K562 (cell line): ENCODE results near the gene SCIN. TPM values are rescaled to one million over a fixed set of nuclear protein-coding genes. Genes with fewer than 3 reads are reported as not detected.
A peak's percentile ranks its signal among the peaks of the same experiment; 100 is the strongest.

Experiments used
- ELK1 ChIP-seq: sonication (generic); formaldehyde crosslinking; IDR thresholded peaks from 2 replicates; pipeline ENCODE4 v1.8.1; 2022; ENCODE audit warnings: missing genetic modification reagents
- LCOR ChIP-seq: sonication (generic); formaldehyde crosslinking; IDR thresholded peaks from 2 replicates; pipeline ENCODE4 v1.8.0; 2022; ENCODE audit warnings: mild to moderate bottlenecking, missing genetic modification reagents
- MCM5 ChIP-seq: fragments of 450-650 bp; IDR thresholded peaks from 2 replicates; pipeline ENCODE4 v1.6.1; 2016; ENCODE audit warnings: low read depth
- PHTF2 ChIP-seq: fragments of 250-450 bp; sonication (Bioruptor Pico); IDR thresholded peaks from 2 replicates; pipeline ENCODE4 v1.5.0; 2021; ENCODE audit warnings: mild to moderate bottlenecking
- RBM14 ChIP-seq: fragments of 200-400 bp; formaldehyde crosslinking; IDR thresholded peaks from 2 replicates; pipeline ENCODE4 v1.6.1; 2018; ENCODE audit warnings: low read depth, mild to moderate bottlenecking, low read length, moderate library complexity, borderline replicate concordance; ENCODE audit not compliant: insufficient read depth
- RCOR1 ChIP-seq, 2 experiments: IDR thresholded peaks; 2 replicates each; pipeline ENCODE4 v1.6.1; 2012; ENCODE audit warnings: low read depth in 2 of 2, low read length in 2 of 2, borderline replicate concordance in 1 of 2, improper control_type of control experiment in 1 of 2
- SIN3A ChIP-seq, 2 experiments: fragments of 150-350 bp in 1 of 2; IDR thresholded peaks; 2 replicates each; pipeline ENCODE4 v1.6.1; 2011 to 2016; ENCODE audit warnings: borderline replicate concordance in 2 of 2, low read depth in 2 of 2, low read length in 2 of 2, mild to moderate bottlenecking in 2 of 2, moderate library complexity in 2 of 2; ENCODE audit not compliant: control insufficient read depth in 1 of 2
- SMARCA4 ChIP-seq: fragments of 450-650 bp; IDR thresholded peaks from 2 replicates; pipeline ENCODE4 v1.6.1; 2016
- STAT6 ChIP-seq: sonication (generic); formaldehyde crosslinking; IDR thresholded peaks from 2 replicates; pipeline ENCODE4 v1.8.1; 2023; ENCODE audit warnings: mild to moderate bottlenecking, missing genetic modification reagents
- TAF7 ChIP-seq: fragments of 450-650 bp; IDR thresholded peaks from 2 replicates; pipeline ENCODE4 v1.6.1; 2016; ENCODE audit warnings: missing genetic modification characterization, missing compliant biosample characterization
- ZBTB12 ChIP-seq: fragments of 250-450 bp; sonication (Bioruptor Pico); IDR thresholded peaks from 2 replicates; pipeline ENCODE4 v1.4.0; 2020
- ZBTB7A ChIP-seq: IDR thresholded peaks from 2 replicates; pipeline ENCODE4 v1.6.1; 2011; ENCODE audit warnings: low read depth, mild to moderate bottlenecking, low read length, moderate library complexity, borderline replicate concordance; ENCODE audit not compliant: control insufficient read depth
- ZFX ChIP-seq: sonication (generic); formaldehyde crosslinking; IDR thresholded peaks from 2 replicates; pipeline ENCODE4 v1.8.0; 2022; ENCODE audit warnings: mild to moderate bottlenecking, missing genetic modification reagents, moderate library complexity
- polyA plus RNA-seq, 8 experiments: library from polyadenylated mRNA; depleted of rRNA in 4 of 8; stranded (reverse) in 5 of 8; unstranded in 3 of 8; fragments of >200 nt; fragmentation: Nextera tagmentation in 2 of 8; fragmentation: Illumina TruSeq in 1 of 8; extraction: Ambion mirVana in 2 of 8; extraction: Trizol in 1 of 8; gene quantifications; 2 replicates each; pipeline versions ENCODE4 v1.2.1 to v1.2.3, GENCODE V29; 2011 to 2014; ENCODE audit warnings: inconsistent platforms in 1 of 8, missing spikeins in 1 of 8
- total RNA-seq, 7 experiments: library from RNA; depleted of rRNA in 6 of 7; stranded (reverse); fragments of >200 nt in 6 of 7; fragmentation: Illumina TruSeq in 2 of 7; extraction: Trizol in 2 of 7; gene quantifications; 2 replicates each; pipeline versions ENCODE4 v1.2.1 to v1.2.3, GENCODE V29; 2011 to 2021; ENCODE audit warnings: low replicate concordance in 1 of 7
- TF ChIP-seq, protein P1 (sequence below): fragments of 450-650 bp; IDR thresholded peaks from 2 replicates; pipeline ENCODE4 v1.6.1; 2016; ENCODE audit warnings: low read depth

SCIN gene
- total and polyA plus RNA-seq, 9 of the 15 experiments (the other 6 are each of a cell fraction or from before 2014, with no cell fraction given) = 0.67 to 18.2 (median 10.6) TPM

GRCh38 chr7:12686234-12686890 lies 115.8 kb downstream of the SCIN start (continued):
- TF ChIP-seq RCOR1 (IDR thresholded peaks at IDR 0.05; ENCODE audit: borderline replicate concordance in 1 of 2, low read depth in 2 of 2, low read length in 2 of 2) = peak in 1 of 2 experiments; percentile 73; a peak in 2 of 4 replicates
- TF ChIP-seq PHTF2 = no peak
- TF ChIP-seq TAF7 = no peak
- TF ChIP-seq ZBTB12 (CRISPR knock-in tag) = peak; percentile 34; the same call in 1 of the 2 replicates
- no peak for TF ChIP-seq ELK1 (CRISPR knock-in tag)
- TF ChIP-seq SMARCA4 = no peak
- no peak for TF ChIP-seq MCM5
- TF ChIP-seq LCOR (CRISPR knock-in tag) = peak; percentile 58; the same call in 1 of the 2 replicates
- TF ChIP-seq ZFX = peak; percentile 94
- no peak for TF ChIP-seq RBM14
- TF ChIP-seq STAT6 = no peak
- TF ChIP-seq ZBTB7A = no peak
- TF ChIP-seq, protein P1, sequence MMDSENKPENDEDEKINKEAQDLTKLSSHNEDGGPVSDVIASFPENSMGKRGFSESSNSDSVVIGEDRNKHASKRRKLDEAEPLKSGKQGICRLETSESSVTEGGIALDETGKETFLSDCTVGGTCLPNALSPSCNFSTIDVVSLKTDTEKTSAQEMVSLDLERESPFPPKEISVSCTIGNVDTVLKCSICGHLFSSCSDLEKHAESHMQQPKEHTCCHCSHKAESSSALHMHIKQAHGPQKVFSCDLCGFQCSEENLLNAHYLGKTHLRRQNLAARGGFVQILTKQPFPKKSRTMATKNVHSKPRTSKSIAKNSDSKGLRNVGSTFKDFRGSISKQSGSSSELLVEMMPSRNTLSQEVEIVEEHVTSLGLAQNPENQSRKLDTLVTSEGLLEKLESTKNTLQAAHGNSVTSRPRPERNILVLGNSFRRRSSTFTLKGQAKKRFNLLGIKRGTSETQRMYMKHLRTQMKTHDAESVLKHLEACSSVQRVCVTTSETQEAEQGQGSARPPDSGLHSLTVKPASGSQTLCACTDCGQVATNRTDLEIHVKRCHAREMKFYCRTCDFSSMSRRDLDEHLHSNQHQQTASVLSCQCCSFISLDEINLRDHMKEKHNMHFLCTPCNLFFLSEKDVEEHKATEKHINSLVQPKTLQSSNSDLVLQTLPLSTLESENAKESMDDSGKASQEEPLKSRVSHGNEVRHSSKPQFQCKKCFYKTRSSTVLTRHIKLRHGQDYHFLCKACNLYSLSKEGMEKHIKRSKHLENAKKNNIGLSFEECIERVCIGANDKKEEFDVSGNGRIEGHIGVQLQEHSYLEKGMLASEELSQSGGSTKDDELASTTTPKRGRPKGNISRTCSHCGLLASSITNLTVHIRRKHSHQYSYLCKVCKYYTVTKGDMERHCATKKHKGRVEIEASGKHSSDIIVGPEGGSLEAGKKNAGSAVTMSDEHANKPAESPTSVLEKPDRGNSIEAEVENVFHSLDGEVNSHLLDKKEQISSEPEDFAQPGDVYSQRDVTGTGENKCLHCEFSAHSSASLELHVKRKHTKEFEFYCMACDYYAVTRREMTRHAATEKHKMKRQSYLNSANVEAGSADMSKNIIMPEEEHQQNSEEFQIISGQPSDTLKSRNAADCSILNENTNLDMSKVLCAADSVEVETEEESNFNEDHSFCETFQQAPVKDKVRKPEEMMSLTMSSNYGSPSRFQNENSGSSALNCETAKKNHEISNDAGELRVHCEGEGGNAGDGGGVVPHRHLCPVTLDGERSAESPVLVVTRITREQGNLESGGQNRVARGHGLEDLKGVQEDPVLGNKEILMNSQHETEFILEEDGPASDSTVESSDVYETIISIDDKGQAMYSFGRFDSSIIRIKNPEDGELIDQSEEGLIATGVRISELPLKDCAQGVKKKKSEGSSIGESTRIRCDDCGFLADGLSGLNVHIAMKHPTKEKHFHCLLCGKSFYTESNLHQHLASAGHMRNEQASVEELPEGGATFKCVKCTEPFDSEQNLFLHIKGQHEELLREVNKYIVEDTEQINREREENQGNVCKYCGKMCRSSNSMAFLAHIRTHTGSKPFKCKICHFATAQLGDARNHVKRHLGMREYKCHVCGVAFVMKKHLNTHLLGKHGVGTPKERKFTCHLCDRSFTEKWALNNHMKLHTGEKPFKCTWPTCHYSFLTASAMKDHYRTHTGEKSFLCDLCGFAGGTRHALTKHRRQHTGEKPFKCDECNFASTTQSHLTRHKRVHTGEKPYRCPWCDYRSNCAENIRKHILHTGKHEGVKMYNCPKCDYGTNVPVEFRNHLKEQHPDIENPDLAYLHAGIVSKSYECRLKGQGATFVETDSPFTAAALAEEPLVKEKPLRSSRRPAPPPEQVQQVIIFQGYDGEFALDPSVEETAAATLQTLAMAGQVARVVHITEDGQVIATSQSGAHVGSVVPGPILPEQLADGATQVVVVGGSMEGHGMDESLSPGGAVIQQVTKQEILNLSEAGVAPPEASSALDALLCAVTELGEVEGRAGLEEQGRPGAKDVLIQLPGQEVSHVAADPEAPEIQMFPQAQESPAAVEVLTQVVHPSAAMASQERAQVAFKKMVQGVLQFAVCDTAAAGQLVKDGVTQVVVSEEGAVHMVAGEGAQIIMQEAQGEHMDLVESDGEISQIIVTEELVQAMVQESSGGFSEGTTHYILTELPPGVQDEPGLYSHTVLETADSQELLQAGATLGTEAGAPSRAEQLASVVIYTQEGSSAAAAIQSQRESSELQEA = no peak
- peak; percentile 91 to 94 for TF ChIP-seq SIN3A (IDR thresholded peaks at IDR 0.05; ENCODE audit: borderline replicate concordance in 2 of 2, control insufficient read depth in 1 of 2, low read depth in 2 of 2, low read length in 2 of 2)
